WTC11 (cell line): ENCODE measurements around the gene GABRG3. TPM values are rescaled to one million over a fixed set of nuclear protein-coding genes. Genes with fewer than 3 reads are reported as not detected.

Source experiments
- ATAC-seq: fragments of 200-7000 bp; cut with Tn5 transposase; 2 replicates; pipeline ENCODE4 v1.10.0; 2021; ENCODE audit warnings: mild to moderate bottlenecking, moderate library complexity
- CTCF ChIA-PET: fragments of 300-600 bp; sonication (Branson Sonifier 250); formaldehyde crosslinking; loops from one replicate; lab custom pipeline; 2021; ENCODE audit warnings: antibody characterized with exemption; lab: Charles Lee
- POLR2A ChIA-PET: fragments of 350-600 bp; sonication (Branson Sonifier 250); formaldehyde crosslinking; loops from one replicate; lab custom pipeline; 2021; ENCODE audit warnings: antibody characterized with exemption; lab: Charles Lee
- DNase-seq: peaks from one replicate; pipeline ENCODE4 v3.0.0; 2021; ENCODE audit warnings: low spot score
- H3K27ac Mint-ChIP-seq: 2 replicates; pipeline ENCODE4 v1.8.0; 2021; ENCODE audit warnings: mixed read lengths
- H3K27me3 Mint-ChIP-seq: 2 replicates; pipeline ENCODE4 v1.8.0; 2021; ENCODE audit warnings: low read depth, mild to moderate bottlenecking, moderate library complexity, mixed read lengths
- H3K36me3 Mint-ChIP-seq: 2 replicates; pipeline ENCODE4 v1.8.0; 2021; ENCODE audit warnings: mixed read lengths
- H3K4me1 Mint-ChIP-seq: 2 replicates; pipeline ENCODE4 v1.8.0; 2022; ENCODE audit warnings: mixed read lengths
- H3K4me3 Mint-ChIP-seq: 2 replicates; pipeline ENCODE4 v1.8.0; 2021; ENCODE audit warnings: mild to moderate bottlenecking, moderate library complexity, mixed read lengths
- H3K9me3 Mint-ChIP-seq: 2 replicates; pipeline ENCODE4 v1.8.0; 2021; ENCODE audit warnings: mixed read lengths
- AFF4 ChIP-seq: sonication (generic); formaldehyde crosslinking; IDR thresholded peaks from 2 replicates; pipeline ENCODE4 v1.8.1; 2023; ENCODE audit warnings: mild to moderate bottlenecking, missing genetic modification reagents, borderline replicate concordance
- ATF2 ChIP-seq: sonication (generic); formaldehyde crosslinking; IDR thresholded peaks from 2 replicates; pipeline ENCODE4 v1.8.1; 2022; ENCODE audit warnings: low read depth, missing genetic modification reagents, borderline replicate concordance
- CBFB ChIP-seq: sonication (generic); formaldehyde crosslinking; IDR thresholded peaks from 2 replicates; pipeline ENCODE4 v1.8.1; 2022; ENCODE audit warnings: mild to moderate bottlenecking, low read depth, missing genetic modification reagents
- ELF4 ChIP-seq: sonication (generic); formaldehyde crosslinking; IDR thresholded peaks from 2 replicates; pipeline ENCODE4 v1.8.1; 2022; ENCODE audit warnings: low read depth, mild to moderate bottlenecking, moderate library complexity, missing genetic modification reagents
- HMGXB4 ChIP-seq: sonication (generic); formaldehyde crosslinking; IDR thresholded peaks from 2 replicates; pipeline ENCODE4 v1.8.1; 2023; ENCODE audit warnings: mild to moderate bottlenecking, moderate library complexity, missing genetic modification reagents
- JUN ChIP-seq: sonication (generic); formaldehyde crosslinking; IDR thresholded peaks from 2 replicates; pipeline ENCODE4 v1.8.0; 2023; ENCODE audit warnings: mild to moderate bottlenecking, missing genetic modification reagents
- KAT7 ChIP-seq: sonication (generic); formaldehyde crosslinking; IDR thresholded peaks from 2 replicates; pipeline ENCODE4 v1.8.1; 2023; ENCODE audit warnings: missing genetic modification reagents, mild to moderate bottlenecking, borderline replicate concordance
- PRRX2 ChIP-seq: fragments of 250-450 bp; sonication (Bioruptor Pico); IDR thresholded peaks from 2 replicates; pipeline ENCODE4 v1.8.0; 2021; ENCODE audit warnings: mild to moderate bottlenecking
- RORB ChIP-seq: fragments of 250-450 bp; sonication (Bioruptor Pico); IDR thresholded peaks from 2 replicates; pipeline ENCODE4 v1.9.0; 2021; ENCODE audit warnings: mild to moderate bottlenecking
- STAT6 ChIP-seq: sonication (generic); formaldehyde crosslinking; conservative IDR thresholded peaks from 2 replicates; pipeline ENCODE4 v1.8.1; 2023; ENCODE audit warnings: mild to moderate bottlenecking, low read depth, missing genetic modification reagents, moderate library complexity
- TEAD4 ChIP-seq: sonication (generic); formaldehyde crosslinking; IDR thresholded peaks from 2 replicates; pipeline ENCODE4 v1.8.0; 2022; ENCODE audit warnings: mild to moderate bottlenecking, missing genetic modification reagents
- ZBTB21 ChIP-seq: sonication (generic); formaldehyde crosslinking; IDR thresholded peaks from 2 replicates; pipeline ENCODE4 v1.8.1; 2023; ENCODE audit warnings: mild to moderate bottlenecking, missing genetic modification reagents, borderline replicate concordance
- ZNF317 ChIP-seq: sonication (generic); formaldehyde crosslinking; IDR thresholded peaks from 2 replicates; pipeline ENCODE4 v1.8.1; 2023; ENCODE audit warnings: low read depth, mild to moderate bottlenecking, moderate library complexity, missing genetic modification reagents, borderline replicate concordance
- ZNF416 ChIP-seq: fragments of 250-450 bp; sonication (Bioruptor Pico); IDR thresholded peaks from 2 replicates; pipeline ENCODE4 v1.9.0; 2021; ENCODE audit warnings: mild to moderate bottlenecking, inconsistent platforms
- total RNA-seq: library from RNA; stranded (reverse); gene quantifications from 3 replicates; pipeline ENCODE4 v1.2.3, GENCODE V29; 2021
- TF ChIP-seq, protein P1 (sequence below): fragments of 250-450 bp; sonication (Bioruptor Pico); IDR thresholded peaks from 2 replicates; pipeline ENCODE4 v1.9.0; 2021; ENCODE audit warnings: mild to moderate bottlenecking
- TF ChIP-seq, protein P2 (sequence below): sonication (generic); formaldehyde crosslinking; IDR thresholded peaks from 2 replicates; pipeline ENCODE4 v1.8.1; 2022; ENCODE audit warnings: missing genetic modification reagents, borderline replicate concordance
- TF ChIP-seq, protein P3 (sequence below): sonication (generic); formaldehyde crosslinking; IDR thresholded peaks from 2 replicates; pipeline ENCODE4 v1.8.0; 2022; ENCODE audit warnings: missing genetic modification reagents
- TF ChIP-seq, protein P4 (sequence below): sonication (generic); formaldehyde crosslinking; IDR thresholded peaks from 2 replicates; pipeline ENCODE4 v1.8.1; 2022; ENCODE audit warnings: low read depth, mild to moderate bottlenecking, moderate library complexity, missing genetic modification reagents, borderline replicate concordance

GABRG3 gene
- total RNA-seq, 1 experiment from 2014 or later = 0.72 TPM

- CTCF ChIA-PET = no interaction called here
- no peak overlapping the region for H3K4me3 Mint-ChIP-seq
- ATAC-seq = no peak
- peaks cover 13% of the 10 kb centered on the region for H3K9me3 Mint-ChIP-seq
- H3K4me1 Mint-ChIP-seq = peaks cover 14% of the 10 kb centered on the region
- DNase-seq = no peak
- peaks cover 6% of the 10 kb centered on the region for H3K36me3 Mint-ChIP-seq
- no peak overlapping the region for H3K27ac Mint-ChIP-seq
- H3K27me3 Mint-ChIP-seq = no peaks in the 10 kb centered on the region
- TF ChIP-seq ZBTB21 (CRISPR knock-in tag) (no peak), TEAD4 (CRISPR knock-in tag) (no peak), ATF2 (CRISPR knock-in tag) (no peak), RORB (CRISPR knock-in tag) (no peak), PRRX2 (CRISPR knock-in tag) (no peak), JUN (no peak), ZNF416 (no peak), CBFB (CRISPR knock-in tag) (no peak), ZNF317 (CRISPR knock-in tag) (no peak)
- TF ChIP-seq, protein P1, sequence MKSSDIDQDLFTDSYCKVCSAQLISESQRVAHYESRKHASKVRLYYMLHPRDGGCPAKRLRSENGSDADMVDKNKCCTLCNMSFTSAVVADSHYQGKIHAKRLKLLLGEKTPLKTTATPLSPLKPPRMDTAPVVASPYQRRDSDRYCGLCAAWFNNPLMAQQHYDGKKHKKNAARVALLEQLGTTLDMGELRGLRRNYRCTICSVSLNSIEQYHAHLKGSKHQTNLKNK (CRISPR knock-in tag) = no peak
- POLR2A ChIA-PET = interaction anchor here (0.8 kb wide), 1 partner anchor 12 kb away, joined by 3 read pairs; no protein-coding TSS in a partner anchor
Observed at GRCh38 chr15:27121672-27122071, 150.7 kb downstream of the GABRG3 start.

GRCh38 chr15:27123291-27123690 lies 152.3 kb downstream of the GABRG3 start:
- Mint-ChIP-seq H3K4me1 (peaks cover 7% of the 10 kb centered on the region), H3K4me3 (no peak overlapping the region), H3K27ac (0 out of 2 replicates have a peak overlapping the region, but pooled peaks have one; percentile 43), H3K9me3 (peaks cover 10% of the 10 kb centered on the region), H3K27me3 (no peaks in the 10 kb centered on the region), H3K36me3 (no peaks in the 10 kb centered on the region)
- ChIA-PET POLR2A (no interaction called here), CTCF (no interaction called here)
- DNase-seq (no peak), ATAC-seq (no peak)
- no peak for TF ChIP-seq AFF4 (CRISPR knock-in tag)
- TF ChIP-seq HMGXB4 (CRISPR knock-in tag) = no peak
- TF ChIP-seq, protein P2, sequence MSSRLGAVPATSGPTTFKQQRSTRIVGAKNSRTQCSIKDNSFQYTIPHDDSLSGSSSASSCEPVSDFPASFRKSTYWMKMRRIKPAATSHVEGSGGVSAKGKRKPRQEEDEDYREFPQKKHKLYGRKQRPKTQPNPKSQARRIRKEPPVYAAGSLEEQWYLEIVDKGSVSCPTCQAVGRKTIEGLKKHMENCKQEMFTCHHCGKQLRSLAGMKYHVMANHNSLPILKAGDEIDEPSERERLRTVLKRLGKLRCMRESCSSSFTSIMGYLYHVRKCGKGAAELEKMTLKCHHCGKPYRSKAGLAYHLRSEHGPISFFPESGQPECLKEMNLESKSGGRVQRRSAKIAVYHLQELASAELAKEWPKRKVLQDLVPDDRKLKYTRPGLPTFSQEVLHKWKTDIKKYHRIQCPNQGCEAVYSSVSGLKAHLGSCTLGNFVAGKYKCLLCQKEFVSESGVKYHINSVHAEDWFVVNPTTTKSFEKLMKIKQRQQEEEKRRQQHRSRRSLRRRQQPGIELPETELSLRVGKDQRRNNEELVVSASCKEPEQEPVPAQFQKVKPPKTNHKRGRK (CRISPR knock-in tag) = no peak
- no peak for TF ChIP-seq ZBTB21 (CRISPR knock-in tag)
- TF ChIP-seq KAT7 (CRISPR knock-in tag) = no peak
- TF ChIP-seq, protein P3, sequence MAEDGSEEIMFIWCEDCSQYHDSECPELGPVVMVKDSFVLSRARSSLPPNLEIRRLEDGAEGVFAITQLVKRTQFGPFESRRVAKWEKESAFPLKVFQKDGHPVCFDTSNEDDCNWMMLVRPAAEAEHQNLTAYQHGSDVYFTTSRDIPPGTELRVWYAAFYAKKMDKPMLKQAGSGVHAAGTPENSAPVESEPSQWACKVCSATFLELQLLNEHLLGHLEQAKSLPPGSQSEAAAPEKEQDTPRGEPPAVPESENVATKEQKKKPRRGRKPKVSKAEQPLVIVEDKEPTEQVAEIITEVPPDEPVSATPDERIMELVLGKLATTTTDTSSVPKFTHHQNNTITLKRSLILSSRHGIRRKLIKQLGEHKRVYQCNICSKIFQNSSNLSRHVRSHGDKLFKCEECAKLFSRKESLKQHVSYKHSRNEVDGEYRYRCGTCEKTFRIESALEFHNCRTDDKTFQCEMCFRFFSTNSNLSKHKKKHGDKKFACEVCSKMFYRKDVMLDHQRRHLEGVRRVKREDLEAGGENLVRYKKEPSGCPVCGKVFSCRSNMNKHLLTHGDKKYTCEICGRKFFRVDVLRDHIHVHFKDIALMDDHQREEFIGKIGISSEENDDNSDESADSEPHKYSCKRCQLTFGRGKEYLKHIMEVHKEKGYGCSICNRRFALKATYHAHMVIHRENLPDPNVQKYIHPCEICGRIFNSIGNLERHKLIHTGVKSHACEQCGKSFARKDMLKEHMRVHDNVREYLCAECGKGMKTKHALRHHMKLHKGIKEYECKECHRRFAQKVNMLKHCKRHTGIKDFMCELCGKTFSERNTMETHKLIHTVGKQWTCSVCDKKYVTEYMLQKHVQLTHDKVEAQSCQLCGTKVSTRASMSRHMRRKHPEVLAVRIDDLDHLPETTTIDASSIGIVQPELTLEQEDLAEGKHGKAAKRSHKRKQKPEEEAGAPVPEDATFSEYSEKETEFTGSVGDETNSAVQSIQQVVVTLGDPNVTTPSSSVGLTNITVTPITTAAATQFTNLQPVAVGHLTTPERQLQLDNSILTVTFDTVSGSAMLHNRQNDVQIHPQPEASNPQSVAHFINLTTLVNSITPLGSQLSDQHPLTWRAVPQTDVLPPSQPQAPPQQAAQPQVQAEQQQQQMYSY (CRISPR knock-in tag) = no peak
- TF ChIP-seq STAT6 (CRISPR knock-in tag) = no peak
- TF ChIP-seq ELF4 = no peak
- TF ChIP-seq, protein P4, sequence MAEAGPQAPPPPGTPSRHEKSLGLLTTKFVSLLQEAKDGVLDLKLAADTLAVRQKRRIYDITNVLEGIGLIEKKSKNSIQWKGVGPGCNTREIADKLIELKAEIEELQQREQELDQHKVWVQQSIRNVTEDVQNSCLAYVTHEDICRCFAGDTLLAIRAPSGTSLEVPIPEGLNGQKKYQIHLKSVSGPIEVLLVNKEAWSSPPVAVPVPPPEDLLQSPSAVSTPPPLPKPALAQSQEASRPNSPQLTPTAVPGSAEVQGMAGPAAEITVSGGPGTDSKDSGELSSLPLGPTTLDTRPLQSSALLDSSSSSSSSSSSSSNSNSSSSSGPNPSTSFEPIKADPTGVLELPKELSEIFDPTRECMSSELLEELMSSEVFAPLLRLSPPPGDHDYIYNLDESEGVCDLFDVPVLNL (CRISPR knock-in tag) = no peak
